NCI-H2196 (cell line): Measurements from ENCODE around the gene VCL.
A peak's percentile ranks its signal among the peaks of the same experiment; 100 is the strongest.
"Not testable (repeated sequence)": the region's sequence is repeated elsewhere in the genome, so short reads cannot be mapped to it uniquely, and the experiment has no call there.

Experiments
- DNase-seq: peaks from one replicate; lab custom pipeline; 2025; ENCODE audit not compliant: unreplicated experiment; lab: John Stamatoyannopoulos, UW

The VCL gene

DNA sequence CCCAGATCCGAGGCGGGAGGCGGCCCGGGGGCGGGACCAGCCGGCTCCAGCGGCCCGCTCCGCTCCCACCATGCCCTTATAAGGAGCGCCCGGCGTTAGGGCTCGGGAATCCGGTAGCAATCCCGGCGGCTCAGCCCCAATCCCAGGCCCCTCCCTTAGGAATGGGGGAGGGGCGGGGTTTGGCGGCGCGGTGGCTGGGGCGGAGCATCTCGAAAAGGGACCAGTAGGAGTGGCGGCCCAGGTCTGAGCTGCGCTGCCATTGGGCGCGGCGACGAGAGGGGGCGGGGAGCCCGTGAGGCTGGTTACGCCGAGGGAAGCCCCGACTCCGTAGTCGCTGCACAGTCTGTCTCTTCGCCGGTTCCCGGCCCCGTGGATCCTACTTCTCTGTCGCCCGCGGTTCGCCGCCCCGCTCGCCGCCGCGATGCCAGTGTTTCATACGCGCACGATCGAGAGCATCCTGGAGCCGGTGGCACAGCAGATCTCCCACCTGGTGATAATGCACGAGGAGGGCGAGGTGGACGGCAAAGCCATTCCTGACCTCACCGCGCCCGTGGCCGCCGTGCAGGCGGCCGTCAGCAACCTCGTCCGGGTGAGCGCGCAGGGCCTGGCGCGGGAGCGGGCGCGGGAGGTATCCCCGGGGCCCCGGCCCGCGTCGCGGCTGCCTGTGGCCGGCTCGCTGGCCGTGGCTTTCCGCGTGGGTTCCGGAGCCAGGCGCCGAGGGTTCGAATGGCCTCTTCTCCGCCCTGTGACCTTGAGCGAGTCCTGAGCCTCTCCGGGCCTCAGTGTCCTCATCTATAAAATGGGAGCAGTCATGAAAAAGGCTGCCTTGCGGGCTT, at the start of gene VCL:
Gene VCL, plus strand, starts transcription at position 330 of the 836 bp plus-strand sequence. Its CDS starts 92 bp downstream, at position 422.
- DNase-seq: peak; percentile 99

DNA sequence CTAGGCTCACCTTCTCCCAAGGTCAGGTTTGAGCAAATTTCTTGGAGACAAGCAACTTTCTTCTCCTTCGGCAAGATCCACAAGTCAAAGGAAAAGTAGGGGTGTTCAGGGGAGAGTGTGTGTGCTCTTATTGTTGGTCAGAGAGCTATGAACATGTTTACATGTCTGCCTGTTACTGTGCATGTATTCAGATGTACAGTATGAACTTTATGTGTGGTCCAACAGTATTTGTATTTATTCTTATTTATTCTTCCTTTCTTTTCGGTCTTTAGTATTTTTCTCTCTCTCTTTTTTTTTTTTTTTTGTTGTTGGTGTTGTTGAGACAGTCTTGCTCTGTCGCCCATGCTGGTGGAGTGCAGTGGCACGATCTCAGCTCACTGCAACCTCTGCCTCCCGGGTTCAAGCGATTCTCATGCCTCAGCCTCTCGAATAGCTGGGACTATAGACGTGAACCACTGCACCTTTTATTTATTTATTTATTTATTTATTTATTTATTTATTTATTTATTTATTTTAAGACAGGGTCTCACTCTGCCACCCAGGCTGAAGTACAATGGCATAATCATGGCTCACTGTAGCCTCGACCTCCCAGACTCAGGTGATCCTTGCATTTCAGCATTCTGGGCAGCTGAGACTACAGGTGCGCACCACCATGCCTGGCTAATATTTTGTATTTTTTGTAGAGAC, 48.8 kb upstream of the VCL start:
- no peak for DNase-seq

DNA sequence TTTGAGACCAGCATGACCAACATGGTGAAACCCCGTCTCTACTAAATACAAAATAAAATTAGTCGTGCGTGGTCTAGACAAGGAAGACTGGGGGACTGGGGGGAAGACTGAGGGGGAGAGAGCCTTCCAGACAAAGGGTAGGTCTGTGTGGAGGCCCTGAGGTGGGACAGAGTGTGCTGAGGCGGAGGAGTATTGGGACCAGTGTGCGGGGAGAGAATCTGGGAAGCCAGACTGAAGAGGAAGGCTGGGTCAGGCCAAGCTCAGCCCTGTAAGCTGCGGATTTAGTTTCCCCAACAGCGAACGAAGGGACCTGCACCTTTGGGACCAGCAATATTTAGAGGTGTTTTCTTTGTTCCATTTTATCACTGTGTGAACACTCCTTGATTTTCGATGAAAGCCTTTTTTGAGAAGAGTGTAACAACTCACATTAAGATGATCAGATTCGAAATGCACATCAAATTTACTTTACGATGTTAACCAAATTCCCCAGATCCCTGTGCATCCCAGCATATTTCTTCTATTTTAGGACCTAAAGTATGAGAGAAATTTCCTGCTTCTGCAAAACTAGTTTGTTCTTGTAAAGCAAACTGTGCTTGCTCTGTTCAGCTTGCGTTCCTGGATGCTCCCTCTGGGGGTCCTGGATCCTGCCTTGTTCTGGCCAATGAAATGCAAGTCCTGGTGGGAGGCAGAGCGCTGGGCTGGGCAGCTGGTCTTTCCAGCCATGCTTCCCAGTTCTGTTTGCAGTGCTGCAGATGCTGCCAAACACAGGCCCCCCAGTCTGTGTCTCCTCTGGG, 47.6 kb upstream of the VCL start:
- DNase-seq: no peak

DNA sequence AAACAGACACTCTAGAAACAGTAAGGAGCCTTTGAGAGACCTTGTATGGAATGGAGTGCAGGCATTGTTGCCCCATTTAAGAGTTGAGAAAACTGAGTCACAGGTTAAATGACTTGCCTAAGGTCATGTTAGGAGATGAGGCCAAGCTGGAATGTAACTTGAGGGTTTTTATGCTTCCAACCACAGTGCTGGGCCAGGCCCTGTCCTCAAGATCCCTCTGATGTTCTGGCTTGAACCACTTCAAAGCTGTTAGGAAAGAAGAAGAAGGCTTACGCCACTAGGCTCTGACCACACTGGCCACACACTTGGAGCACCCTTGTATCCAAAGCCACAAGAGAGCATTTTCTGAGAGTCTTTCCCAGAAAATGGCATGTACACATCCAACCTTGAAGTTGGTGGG, 44.3 kb upstream of the VCL start:
- DNase-seq: no peak

DNA sequence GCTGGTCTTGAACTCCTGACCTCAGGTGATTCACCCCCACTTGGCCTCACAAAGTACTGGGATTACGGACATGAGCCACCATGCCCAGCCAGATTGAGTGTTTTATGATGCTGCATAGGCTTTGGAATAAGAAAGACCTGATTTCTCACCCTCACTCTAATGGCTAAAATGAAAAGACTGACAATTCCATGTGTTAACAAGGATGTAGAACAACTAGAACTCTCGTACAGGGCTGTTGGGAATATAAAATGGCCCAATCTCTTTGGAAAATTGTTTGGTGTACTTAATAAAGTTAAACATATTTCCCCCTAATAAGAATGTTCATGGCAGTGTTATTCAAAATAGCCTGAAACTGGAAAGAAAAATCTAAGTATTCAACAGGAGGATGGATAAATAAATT, 43.2 kb upstream of the VCL start:
- no peak for DNase-seq

DNA sequence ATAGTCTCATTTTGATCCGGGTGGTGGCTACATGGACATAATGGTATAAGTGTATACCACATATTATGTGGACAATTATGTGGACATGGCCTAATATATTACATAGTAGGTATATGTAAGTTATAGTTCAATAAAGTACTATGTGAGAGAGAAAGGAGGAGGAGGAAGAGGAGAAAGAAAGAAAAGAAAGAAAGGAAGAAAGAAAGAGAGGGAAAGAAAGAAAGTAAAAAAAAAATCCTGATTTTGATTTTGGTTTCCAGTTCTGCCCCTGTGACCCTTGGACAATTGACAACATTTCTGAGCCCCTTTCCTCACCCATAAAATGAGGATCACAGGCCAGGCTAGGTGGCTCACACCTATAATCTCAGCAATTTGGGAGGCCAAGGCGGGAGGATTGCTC, 42.2 kb upstream of the VCL start:
- DNase-seq: no peak

DNA sequence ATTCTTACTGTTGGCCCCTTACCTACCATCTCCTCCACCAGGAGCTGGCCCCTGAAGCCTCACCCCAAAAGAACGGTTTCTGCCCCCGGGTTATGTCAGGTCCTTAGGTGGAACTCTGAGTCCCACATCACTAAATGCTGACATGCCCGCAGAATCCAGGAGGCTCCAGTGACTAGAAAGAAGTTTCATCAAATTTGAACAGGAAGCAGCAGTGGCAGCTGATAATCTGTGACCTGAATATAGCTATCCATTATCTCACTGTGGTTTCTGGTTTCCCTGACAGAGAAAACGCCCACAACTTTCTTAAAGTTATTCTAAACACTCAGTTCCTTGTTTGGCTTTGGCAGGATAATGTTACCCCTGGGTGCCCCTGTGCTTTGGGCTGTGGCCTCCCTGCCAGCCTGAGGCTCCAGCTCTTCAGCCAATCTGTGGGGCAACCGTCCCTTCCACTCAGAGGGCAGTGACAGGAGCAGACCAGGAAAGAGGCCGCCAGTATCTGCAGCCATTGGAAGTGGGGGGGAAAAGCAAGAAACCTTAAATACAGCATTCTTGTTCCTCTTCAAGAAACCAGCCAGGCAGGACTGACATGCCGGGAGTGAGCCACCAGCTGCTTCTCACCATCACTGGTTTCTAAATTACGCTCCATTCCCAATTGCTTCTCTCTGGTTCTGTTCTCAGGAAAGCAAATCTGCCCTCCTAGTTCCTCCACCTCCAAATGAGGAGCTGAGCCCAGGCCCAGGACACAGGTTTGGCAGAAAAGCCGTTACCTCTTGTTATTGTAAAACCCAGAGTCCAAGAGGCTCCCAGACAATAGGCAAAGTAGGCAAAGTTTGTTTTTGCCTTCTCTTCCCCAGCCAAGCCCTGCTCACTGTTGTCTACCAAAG, 41.2 kb upstream of the VCL start:
- DNase-seq: no peak

DNA sequence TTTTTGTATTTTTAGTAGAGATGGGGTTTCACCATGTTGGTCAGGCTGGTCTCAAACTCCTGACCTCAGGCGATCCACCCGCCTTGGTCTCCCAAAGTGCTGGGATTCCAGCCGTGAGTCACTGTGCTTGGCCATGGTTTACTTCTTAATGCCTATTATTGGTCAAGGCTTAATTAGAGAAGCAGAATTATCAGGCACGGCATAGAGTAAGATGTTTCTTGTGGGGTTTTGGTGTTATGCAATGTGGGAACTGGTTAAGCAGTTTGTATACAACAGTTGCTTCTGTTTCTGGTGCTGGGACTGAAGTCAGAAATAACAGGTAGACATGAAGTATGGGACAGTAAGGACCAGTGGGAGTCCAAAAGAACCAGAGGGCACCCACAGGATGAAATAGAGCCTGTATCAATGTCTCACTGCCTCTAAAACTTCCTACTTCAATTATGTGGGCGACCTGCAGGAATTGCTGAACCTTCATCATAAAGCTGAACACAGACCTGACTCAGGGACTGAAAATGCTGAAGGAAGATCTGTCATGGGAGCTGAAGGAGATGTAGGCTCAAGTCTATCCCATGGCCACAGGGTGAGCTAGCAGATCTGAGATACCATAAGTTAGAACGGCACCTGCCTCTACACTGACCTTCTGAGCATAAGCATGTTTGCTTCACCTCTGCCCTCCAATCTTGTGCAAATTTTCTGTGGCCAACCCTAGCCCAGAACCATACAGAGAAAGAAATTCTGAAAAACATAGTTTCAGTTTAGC, 38.3 kb upstream of the VCL start:
- no peak for DNase-seq

DNA sequence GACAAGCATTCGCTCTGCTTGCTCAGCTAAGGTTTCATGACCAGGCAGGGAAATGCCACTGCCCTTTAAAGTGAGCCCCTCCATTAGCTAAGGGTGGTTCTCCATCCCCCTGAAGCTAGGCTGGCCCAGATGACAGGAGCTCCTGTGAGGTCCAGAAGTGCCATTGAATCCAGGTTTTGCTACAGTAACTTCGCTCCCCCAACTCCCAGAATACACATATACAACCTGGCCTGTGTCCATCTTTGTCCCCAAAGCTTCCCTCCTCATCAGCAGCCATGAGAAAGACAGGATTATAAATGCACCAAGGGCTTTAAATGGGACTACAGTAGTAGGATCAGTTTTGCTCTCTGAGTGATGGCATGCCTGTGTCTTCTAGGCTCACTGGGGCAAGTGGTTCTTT, 35.5 kb upstream of the VCL start:
- no peak for DNase-seq

DNA sequence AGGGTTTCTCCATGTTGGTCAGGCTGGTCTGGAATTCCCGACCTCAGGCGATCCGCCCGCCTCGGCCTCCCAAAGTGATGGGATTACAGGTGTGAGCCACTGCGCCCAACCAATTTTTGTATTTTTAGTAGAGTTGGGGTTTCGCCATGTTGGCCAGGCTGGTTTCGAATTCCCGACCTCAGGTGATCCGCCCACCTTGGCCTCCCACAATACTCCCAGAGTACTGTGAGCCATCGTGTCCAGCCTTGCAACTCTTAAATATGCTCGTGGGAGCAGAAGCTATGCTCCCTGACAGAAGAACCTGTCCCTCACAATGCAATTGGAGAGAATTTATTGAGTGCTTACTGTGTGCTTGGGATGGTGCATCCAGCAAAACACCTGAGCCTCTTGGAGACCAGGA, 34.4 kb upstream of the VCL start:
- not testable (repeated sequence) for DNase-seq

DNA sequence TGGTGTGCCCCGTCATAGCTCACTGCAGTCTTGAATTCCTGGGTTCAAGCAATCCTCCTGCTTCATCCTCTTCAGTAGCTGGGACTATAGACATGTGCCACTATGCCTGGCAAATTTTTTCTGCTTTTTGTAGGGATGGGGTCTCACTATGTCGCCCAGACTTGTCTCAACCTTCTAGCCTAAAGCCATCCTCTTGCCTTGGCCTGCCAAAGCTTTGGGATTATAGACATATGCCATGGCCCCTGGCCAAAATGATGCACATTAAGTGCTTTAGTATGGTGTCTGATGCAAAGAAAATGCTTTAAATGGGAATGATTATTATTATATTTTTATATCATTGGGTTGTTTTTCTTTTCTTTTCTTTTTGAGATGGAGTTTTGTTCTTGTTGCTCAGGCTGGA, 33.2 kb upstream of the VCL start:
- no peak for DNase-seq

DNA sequence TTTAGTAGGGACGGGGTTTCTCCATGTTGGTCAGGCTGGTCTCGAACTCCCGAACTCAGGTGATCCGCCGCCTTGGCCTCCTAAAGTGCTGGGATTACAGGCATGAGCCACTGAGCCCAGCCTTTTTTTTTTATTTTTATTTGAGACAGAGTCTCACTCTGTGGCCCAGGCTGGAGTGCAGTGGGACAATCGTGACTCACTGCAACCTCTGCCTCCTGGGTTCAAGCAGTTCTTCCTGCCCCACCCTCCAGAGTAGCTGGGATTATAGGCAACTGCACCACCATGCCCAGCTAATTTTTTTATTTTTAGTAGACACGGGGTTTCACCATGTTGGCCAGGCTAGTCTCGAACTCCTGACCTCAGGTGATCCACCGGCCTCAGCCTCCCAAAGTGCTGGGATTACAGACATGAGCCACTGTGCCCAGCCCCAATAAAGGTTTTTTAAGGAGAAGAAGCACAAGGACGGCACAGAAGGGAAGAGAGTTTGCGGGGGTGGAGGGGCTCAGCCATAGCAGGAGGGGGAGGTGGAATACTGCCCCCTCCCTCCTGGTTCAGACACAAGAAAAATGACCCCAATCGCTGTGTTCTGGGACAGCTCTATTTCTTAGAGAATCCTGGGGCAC, 32.5 kb upstream of the VCL start:
- not testable (repeated sequence) for DNase-seq

DNA sequence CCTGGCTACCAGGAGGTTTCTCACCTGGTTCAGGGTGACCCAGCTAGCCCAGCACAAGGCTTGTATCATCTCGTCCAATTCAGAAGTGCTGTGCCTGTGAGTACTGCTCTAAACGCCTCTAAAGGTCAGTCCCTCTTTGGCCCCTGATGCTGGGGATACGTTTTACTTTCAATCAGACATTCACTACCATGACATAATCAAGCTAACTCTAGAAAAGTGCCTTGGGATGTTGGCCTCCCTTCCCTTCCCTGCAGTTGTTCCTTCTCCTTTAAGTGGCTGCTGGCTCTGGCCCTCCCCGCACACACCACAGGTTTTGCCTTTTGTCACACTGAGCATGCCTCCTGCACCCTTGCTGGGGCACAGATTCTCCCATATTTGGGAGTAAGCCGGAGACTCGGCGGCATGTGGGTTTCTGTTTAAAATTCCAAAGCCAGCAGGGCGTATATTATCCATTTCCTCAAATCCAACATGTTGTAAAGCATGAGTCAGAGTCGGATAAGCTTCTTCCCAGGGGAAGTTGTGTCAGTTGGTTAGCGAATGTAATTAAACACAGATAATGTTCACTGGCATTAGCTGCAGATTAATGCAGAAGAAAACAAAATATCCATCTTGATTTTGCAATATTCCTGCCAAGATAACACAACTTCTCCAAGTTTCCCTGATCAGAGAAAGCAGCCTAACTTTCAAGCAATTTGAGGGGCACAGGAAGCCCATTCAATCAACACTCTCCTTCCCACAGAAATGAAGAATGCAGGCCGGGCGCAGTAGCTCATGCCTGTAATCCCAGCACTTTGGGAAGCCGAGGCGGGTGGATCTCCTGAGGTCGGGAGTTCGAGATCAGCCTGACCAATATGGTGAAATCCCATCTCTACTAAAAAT, 31.8 kb upstream of the VCL start:
- DNase-seq: no peak

DNA sequence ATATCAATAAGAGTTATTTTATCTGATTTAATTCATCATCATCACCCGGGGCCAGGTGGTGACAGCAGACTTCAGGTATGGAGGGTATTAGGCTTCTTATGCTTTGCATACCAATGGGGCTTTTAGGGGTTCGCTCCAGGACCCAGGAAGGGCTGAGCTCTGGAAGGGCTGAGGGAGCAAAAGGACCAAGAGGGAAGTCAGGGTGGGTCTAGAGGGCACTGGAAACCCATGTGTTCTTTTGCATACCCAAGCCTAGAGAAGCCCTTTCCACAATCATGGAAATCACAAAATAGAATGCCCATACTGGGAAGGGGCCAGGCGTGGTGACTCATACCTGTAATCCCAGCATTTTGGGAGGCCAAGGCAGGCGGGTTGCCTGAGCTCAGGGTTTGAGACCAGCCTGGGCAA, 30.9 kb upstream of the VCL start:
- DNase-seq: no peak

DNA sequence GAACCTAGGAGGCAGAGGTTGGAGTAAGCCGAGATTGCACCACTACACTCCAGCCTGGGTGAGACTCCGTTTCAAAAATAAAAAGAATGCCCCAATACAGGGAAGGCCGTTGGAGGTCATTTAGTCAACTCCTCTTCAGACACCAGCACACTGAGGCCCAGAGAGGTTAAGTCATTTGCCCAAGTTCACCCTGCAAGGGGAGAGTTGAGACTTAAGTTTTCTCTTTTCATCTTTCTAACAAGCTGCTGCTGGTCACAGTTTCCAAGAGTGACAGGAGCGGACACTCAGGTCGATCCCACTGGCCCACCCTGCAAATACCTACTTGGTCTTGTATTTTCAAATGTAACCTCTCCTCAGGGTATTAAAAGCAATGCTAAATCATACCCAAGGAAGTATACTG, 30.4 kb upstream of the VCL start:
- no peak for DNase-seq

DNA sequence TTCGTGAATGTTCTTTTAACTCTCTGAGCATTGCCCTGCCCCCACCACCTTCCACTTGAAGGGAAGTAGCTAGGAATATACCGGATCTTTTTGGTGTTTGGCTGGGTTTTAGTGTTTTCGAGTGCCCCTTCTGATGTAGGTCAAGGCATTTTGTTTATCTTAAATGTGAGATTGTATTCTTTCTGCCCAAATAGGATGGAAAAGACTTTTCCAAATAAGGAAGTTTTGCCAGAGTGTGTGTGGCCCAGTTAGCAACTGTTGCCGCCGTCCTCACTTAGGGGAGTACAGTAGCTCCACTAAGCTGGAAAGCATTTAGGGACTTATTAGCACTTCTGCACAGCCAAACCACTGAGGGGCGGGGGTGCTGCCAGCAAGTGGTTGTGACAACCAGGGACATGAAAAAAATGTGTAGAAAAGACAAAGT, 29.8 kb upstream of the VCL start:
- DNase-seq: no peak

DNA sequence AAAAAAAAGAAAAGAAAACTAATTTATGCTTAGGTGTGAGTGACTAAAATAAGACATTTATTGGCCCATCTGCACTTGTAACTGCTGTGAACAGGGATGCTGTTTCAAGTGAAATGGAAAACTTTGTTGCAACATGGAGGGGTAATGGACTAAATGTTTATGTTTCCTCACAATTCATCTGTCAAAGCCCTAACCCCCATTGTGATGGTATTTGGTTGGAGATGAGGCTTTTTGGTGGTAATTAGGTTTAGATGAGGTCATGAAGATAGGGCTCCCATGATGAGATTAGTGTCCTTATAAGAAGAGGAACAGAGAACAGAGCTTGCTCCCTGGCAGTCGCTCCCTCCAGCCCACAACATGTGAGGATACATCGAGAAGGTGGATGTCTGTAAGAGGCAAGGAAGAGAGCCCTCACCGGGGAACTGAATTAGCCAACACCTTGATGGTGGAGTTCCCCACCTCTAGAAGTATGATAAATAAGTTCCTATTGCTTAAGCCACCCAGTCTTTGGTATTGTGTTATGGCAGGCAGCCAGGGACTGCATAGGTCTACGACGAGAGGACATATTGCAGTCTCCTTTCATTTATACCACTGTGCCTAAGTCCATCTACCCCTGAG, 28.6 kb upstream of the VCL start:
- no peak for DNase-seq

DNA sequence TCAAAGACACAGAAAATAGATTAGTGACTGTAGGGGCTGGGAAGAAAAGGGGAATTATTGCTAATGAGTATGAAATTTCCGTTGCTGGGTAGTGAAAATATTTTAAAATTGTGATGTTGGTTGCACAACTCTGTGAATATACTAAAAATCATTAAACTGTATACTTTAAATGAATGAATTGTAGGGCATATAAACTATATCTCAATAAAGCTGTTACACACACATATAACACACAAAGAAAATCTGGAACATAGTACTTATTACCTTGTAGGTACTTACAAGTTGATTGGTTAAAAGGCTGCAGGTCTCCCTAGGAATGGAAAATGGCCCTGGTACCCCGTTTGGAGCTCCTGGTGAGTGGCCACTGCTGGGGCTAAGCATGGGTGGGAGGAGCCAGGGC, 27.1 kb upstream of the VCL start:
- DNase-seq: no peak
